Natural killer cell (primary cell): ENCODE results near the gene HECTD2. TPM values are rescaled to one million over a fixed set of nuclear protein-coding genes. Genes with fewer than 3 reads are reported as not detected.

Source experiments
- ATAC-seq, 3 donors: fragments of 150-1000 bp in 2 of 3; fragments of 200-7000 bp in 1 of 3; cut with Tn5 transposase; 1 replicate in 1 of 3; 2 replicates in 2 of 3; pipeline ENCODE4 v1.10.0; 2021; ENCODE audit warnings: mild to moderate bottlenecking in 2 of 3, moderate library complexity in 2 of 3
- DNase-seq, 2 donors: peaks; one replicate each; pipeline versions ENCODE4 v3.0.0 to v3.0.0-alpha.2; 2013 to 2021; ENCODE audit warnings: mixed read lengths in 1 of 2
- H3K27ac ChIP-seq: one replicate; pipeline ENCODE4 v1.5.1; 2013; ENCODE audit warnings: mild to moderate bottlenecking, low read length
- H3K27me3 ChIP-seq: one replicate; pipeline ENCODE4 v1.6.1; 2013; ENCODE audit warnings: low read length; ENCODE audit not compliant: control insufficient read depth, insufficient read depth
- H3K36me3 ChIP-seq: one replicate; pipeline ENCODE4 v1.6.1; 2013; ENCODE audit warnings: low read length; ENCODE audit not compliant: control insufficient read depth, insufficient read depth
- H3K4me1 ChIP-seq: one replicate; pipeline ENCODE4 v1.6.1; 2013; ENCODE audit warnings: low read length; ENCODE audit not compliant: control insufficient read depth, insufficient read depth
- H3K4me3 ChIP-seq: one replicate; pipeline ENCODE4 v1.5.1; 2013; ENCODE audit warnings: low read length
- H3K9me3 ChIP-seq: one replicate; pipeline ENCODE4 v1.6.1; 2013; ENCODE audit warnings: low read length; ENCODE audit not compliant: control insufficient read depth, insufficient read depth
- H3K27ac Mint-ChIP-seq, 2 donors: one replicate each; pipeline ENCODE4 v1.8.0; 2022; ENCODE audit warnings: mild to moderate bottlenecking in 2 of 2, mixed read lengths in 2 of 2, moderate library complexity in 1 of 2
- H3K27me3 Mint-ChIP-seq, 2 donors: one replicate each; pipeline ENCODE4 v1.8.0; 2022; ENCODE audit warnings: low read depth in 2 of 2, mixed read lengths in 2 of 2
- H3K36me3 Mint-ChIP-seq: one replicate; pipeline ENCODE4 v1.8.0; 2022; ENCODE audit warnings: mixed read lengths
- H3K4me1 Mint-ChIP-seq, 2 donors: one replicate each; pipeline ENCODE4 v1.8.0; 2022; ENCODE audit warnings: mixed read lengths in 2 of 2
- H3K4me3 Mint-ChIP-seq: one replicate; pipeline ENCODE4 v1.8.0; 2022; ENCODE audit warnings: mild to moderate bottlenecking, moderate library complexity, mixed read lengths
- H3K9me3 Mint-ChIP-seq, 2 donors: one replicate each; pipeline ENCODE4 v1.8.0; 2022; ENCODE audit warnings: mixed read lengths in 2 of 2
- CTCF ChIP-seq: fragments of 200-600 bp; IDR thresholded peaks from one replicate; pipeline ENCODE4 v1.8.0; 2022; ENCODE audit warnings: antibody characterized with exemption
- WGBS: methylation state at CpG from one replicate; pipeline ENCODE4 v1.1.7; 2013; ENCODE audit warnings: missing lambda C conversion rate; ENCODE audit not compliant: insufficient coverage; 5-methylcytosine and 5-hydroxymethylcytosine counted together
- intact Hi-C: fragments of 100-400 bp; cut with micrococcal nuclease; formaldehyde crosslinking; loops from one replicate; pipeline ENCODE4 v1.14.2; 2022
- total RNA-seq, 4 donors: library from RNA; stranded (reverse); fragments of 120-200 nt in 1 of 4; gene quantifications; one replicate each; pipeline versions ENCODE4 v1.2.3 to v1.2.4, GENCODE V29; 2013 to 2022

Gene HECTD2
- total RNA-seq, 3 donors from 2014 or later (not counting 1 experiment from before 2014, with no cell fraction given), result 0.61 to 3.6 (median 1.1) TPM

GRCh38 chr10:91406322-91406721, 3.8 kb upstream of the HECTD2 start:
- Histone ChIP-seq H3K4me1 (peaks cover 15% of the 10 kb centered on the region), H3K36me3 (no peaks in the 10 kb centered on the region), H3K4me3 (no peak overlapping the region), H3K27me3 (peaks cover 6% of the 10 kb centered on the region), H3K9me3 (no peaks in the 10 kb centered on the region), H3K27ac (no peak overlapping the region)
- DNase-seq (no peak), ATAC-seq (no peak)
- H3K4me3 Mint-ChIP-seq, result no peak overlapping the region
- intact Hi-C loops, result no loop called here
- no peaks in the 10 kb centered on the region for H3K36me3 Mint-ChIP-seq
- no peak overlapping the region for H3K27ac Mint-ChIP-seq
- no peak for TF ChIP-seq CTCF
- H3K4me1 Mint-ChIP-seq, result peaks cover 8 to 13% of the 10 kb centered on the region in 2 donors
- H3K9me3 Mint-ChIP-seq, result no peaks in the 10 kb centered on the region
- WGBS, result 100% methylated on average over 3 of the region's 3 CpGs
- H3K27me3 Mint-ChIP-seq, result peaks cover 13 to 25% of the 10 kb centered on the region in 2 donors

- TF ChIP-seq CTCF, result no peak
- Mint-ChIP-seq H3K9me3 (no peaks in the 10 kb centered on the region), H3K4me3 (peak overlapping the region; percentile 87), H3K27me3 (peaks cover 10 to 19% of the 10 kb centered on the region in 2 donors), H3K4me1 (peaks cover 8 to 13% of the 10 kb centered on the region in 2 donors), H3K36me3 (no peaks in the 10 kb centered on the region), H3K27ac (peak overlapping the region; percentile 72 to 95)
- intact Hi-C loops, result no loop called here
- Histone ChIP-seq H3K27me3 (peaks cover 4% of the 10 kb centered on the region), H3K27ac (peak overlapping the region; percentile 99), H3K4me3 (peak overlapping the region; percentile 98), H3K36me3 (no peaks in the 10 kb centered on the region), H3K9me3 (no peaks in the 10 kb centered on the region), H3K4me1 (peaks cover 15% of the 10 kb centered on the region)
- WGBS, result under 1% methylated on average over 24 of the region's 31 CpGs
- DNase-seq, result peak in 1 of 2 donors; percentile 62
- peak; percentile 11 to 32 (median 19) for ATAC-seq
Observed at GRCh38 chr10:91409069-91409868, 875 bp upstream of the HECTD2 start.

GRCh38 chr10:91410638-91411371, 661 bp downstream of the HECTD2 start:
- peaks cover 15% of the 10 kb centered on the region for H3K4me1 ChIP-seq
- H3K9me3 ChIP-seq, result no peaks in the 10 kb centered on the region
- TF ChIP-seq CTCF, result no peak
- Mint-ChIP-seq H3K4me3 (peak overlapping the region; percentile 82), H3K9me3 (no peaks in the 10 kb centered on the region), H3K4me1 (peaks cover 8 to 13% of the 10 kb centered on the region in 2 donors), H3K36me3 (no peaks in the 10 kb centered on the region), H3K27me3 (peaks cover 10% of the 10 kb centered on the region in 2 donors), H3K27ac (peak overlapping the region; percentile 72 to 95)
- no peak overlapping the region for H3K27ac ChIP-seq
- intact Hi-C loops, result no loop called here
- H3K4me3 ChIP-seq, result peak overlapping the region; percentile 50
- DNase-seq, result no peak
- ATAC-seq, result no peak
- no peaks in the 10 kb centered on the region for H3K27me3 ChIP-seq
- 12% methylated on average over 20 of the region's 26 CpGs for WGBS
- no peaks in the 10 kb centered on the region for H3K36me3 ChIP-seq
